Neural progenitor cell (in vitro differentiated cells): Measurements from ENCODE around the gene GPR101.

Experiments
- EZH2 ChIP-seq: fragments of 200-600 bp; sonication (generic); IDR thresholded peaks from 2 replicates; pipeline ENCODE4 v1.6.1; 2017; ENCODE audit warnings: antibody characterized with exemption, mild to moderate bottlenecking, moderate library complexity
- EZH2phosphoT487 ChIP-seq: fragments of 200-600 bp; sonication (generic); IDR thresholded peaks from 2 replicates; pipeline ENCODE4 v1.6.1; 2017; ENCODE audit warnings: antibody characterized with exemption
- TF ChIP-seq, protein P1 (sequence below): fragments of 200-600 bp; sonication (generic); IDR thresholded peaks from 2 replicates; pipeline ENCODE4 v1.5.1; 2017; ENCODE audit warnings: antibody characterized with exemption, mild to moderate bottlenecking

DNA sequence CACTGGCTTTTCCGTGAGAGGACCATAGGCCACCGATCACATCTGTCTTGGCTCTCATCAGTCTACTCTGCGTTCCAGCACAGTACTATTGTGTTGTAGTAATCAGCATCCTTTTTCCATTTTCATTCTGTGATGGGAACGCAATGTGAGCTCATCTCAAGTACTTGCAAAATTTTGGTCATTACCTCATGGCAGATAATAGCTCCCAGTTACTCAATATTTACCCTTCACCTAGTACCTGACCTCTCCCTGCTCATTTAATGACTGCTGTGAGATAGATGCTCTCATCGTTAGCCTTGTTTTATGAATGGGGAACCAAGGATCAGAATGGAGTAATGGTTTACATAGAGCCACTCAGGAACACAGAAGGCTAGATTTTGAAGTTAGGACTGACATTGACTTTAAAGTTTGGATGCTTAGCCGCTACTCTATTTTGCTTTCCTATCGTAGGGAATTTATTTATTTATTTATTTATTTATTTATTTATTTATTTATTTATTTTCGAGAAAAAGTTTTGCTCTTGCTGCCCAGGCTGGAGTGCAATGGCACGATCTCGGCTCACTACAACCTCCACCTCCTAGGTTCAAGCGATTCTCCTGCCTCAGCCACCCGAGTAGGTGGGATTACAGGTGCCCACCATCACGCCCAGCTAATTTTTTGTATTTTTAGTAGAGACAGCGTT is 6.5 kb upstream of the GPR101 start:
- TF ChIP-seq EZH2phosphoT487 (no peak), EZH2 (no peak)
- TF ChIP-seq, protein P1, sequence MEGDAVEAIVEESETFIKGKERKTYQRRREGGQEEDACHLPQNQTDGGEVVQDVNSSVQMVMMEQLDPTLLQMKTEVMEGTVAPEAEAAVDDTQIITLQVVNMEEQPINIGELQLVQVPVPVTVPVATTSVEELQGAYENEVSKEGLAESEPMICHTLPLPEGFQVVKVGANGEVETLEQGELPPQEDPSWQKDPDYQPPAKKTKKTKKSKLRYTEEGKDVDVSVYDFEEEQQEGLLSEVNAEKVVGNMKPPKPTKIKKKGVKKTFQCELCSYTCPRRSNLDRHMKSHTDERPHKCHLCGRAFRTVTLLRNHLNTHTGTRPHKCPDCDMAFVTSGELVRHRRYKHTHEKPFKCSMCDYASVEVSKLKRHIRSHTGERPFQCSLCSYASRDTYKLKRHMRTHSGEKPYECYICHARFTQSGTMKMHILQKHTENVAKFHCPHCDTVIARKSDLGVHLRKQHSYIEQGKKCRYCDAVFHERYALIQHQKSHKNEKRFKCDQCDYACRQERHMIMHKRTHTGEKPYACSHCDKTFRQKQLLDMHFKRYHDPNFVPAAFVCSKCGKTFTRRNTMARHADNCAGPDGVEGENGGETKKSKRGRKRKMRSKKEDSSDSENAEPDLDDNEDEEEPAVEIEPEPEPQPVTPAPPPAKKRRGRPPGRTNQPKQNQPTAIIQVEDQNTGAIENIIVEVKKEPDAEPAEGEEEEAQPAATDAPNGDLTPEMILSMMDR: no peak
